ENCODE results near the gene GPR26.

DNA sequence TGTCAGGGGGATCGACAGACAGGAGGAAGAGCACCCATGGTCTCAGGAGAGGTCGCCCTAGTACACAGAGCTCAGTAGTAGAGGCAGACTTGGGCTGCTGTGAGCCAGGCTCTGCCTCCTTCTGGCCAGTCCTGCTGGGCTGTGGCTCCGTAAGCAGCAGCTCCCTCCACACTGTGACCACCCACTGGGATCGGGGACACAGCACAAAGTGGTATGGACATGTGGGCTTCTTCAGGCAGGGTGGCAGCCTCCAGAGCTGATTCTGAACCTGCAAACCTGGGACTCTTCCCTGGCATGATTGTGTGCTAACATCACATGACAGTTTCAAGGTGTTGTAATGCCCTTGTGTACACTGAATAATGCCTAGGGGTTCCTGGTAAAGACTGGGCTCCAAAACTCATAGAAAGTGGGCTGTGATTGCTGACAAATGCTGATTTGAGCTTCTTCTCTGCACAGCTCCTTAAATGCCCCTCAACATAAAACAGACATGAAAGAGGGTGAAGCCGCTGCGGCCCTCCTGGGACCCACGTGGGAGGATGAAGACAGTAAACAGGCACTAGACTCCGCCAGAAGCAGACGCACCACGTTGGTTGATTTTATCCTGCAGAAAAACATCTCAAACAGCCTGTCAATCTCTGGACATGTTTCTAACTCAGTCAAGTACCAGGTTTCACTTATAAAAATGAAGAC lies 76.7 kb downstream of the GPR26 start:
- TF ChIP-seq POLR2A (IDR thresholded peaks at IDR 0.05), result no peak
- TF ChIP-seq, protein P1, sequence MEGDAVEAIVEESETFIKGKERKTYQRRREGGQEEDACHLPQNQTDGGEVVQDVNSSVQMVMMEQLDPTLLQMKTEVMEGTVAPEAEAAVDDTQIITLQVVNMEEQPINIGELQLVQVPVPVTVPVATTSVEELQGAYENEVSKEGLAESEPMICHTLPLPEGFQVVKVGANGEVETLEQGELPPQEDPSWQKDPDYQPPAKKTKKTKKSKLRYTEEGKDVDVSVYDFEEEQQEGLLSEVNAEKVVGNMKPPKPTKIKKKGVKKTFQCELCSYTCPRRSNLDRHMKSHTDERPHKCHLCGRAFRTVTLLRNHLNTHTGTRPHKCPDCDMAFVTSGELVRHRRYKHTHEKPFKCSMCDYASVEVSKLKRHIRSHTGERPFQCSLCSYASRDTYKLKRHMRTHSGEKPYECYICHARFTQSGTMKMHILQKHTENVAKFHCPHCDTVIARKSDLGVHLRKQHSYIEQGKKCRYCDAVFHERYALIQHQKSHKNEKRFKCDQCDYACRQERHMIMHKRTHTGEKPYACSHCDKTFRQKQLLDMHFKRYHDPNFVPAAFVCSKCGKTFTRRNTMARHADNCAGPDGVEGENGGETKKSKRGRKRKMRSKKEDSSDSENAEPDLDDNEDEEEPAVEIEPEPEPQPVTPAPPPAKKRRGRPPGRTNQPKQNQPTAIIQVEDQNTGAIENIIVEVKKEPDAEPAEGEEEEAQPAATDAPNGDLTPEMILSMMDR (IDR thresholded peaks at IDR 0.05), result no peak
